Rectal smooth muscle tissue (tissue), 1 donor: Measurements from ENCODE around the gene CRYL1.

Experiments
- H3K27ac ChIP-seq: one replicate; pipeline ENCODE4 v1.7.0; 2013; ENCODE audit warnings: low read depth, low read length, inconsistent platforms
- H3K27me3 ChIP-seq: one replicate; pipeline ENCODE4 v1.7.0; 2013; ENCODE audit warnings: low read length; ENCODE audit not compliant: control insufficient read depth, insufficient read depth
- H3K36me3 ChIP-seq: one replicate; pipeline ENCODE4 v1.7.0; 2013; ENCODE audit warnings: low read length; ENCODE audit not compliant: control insufficient read depth, insufficient read depth
- H3K4me1 ChIP-seq: one replicate; pipeline ENCODE4 v1.7.0; 2013; ENCODE audit warnings: low read length; ENCODE audit not compliant: control insufficient read depth, insufficient read depth
- H3K4me3 ChIP-seq: one replicate; pipeline ENCODE4 v1.7.0; 2013; ENCODE audit warnings: low read length
- H3K9ac ChIP-seq: one replicate; pipeline ENCODE4 v1.7.0; 2013; ENCODE audit warnings: low read length

The CRYL1 gene

GRCh38 chr13:20360041-20360491, 165.6 kb downstream of the CRYL1 start:
- Histone ChIP-seq H3K9ac (no peak overlapping the region), H3K36me3 (no peaks in the 10 kb centered on the region), H3K4me1 (no peaks in the 10 kb centered on the region), H3K27me3 (no peaks in the 10 kb centered on the region), H3K27ac (no peak overlapping the region), H3K4me3 (no peak overlapping the region)

GRCh38 chr13:20359335-20359734, 166.3 kb downstream of the CRYL1 start:
- Histone ChIP-seq H3K9ac (no peak overlapping the region), H3K27me3 (no peaks in the 10 kb centered on the region), H3K4me3 (no peak overlapping the region), H3K4me1 (no peaks in the 10 kb centered on the region), H3K36me3 (no peaks in the 10 kb centered on the region), H3K27ac (no peak overlapping the region)

GRCh38 chr13:20358022-20358421, 167.6 kb downstream of the CRYL1 start:
- H3K9ac ChIP-seq, result no peak overlapping the region
- H3K27me3 ChIP-seq, result no peaks in the 10 kb centered on the region
- H3K4me1 ChIP-seq, result no peaks in the 10 kb centered on the region
- H3K36me3 ChIP-seq, result no peaks in the 10 kb centered on the region
- no peak overlapping the region for H3K4me3 ChIP-seq
- H3K27ac ChIP-seq, result no peak overlapping the region

- Histone ChIP-seq H3K27ac (no peak overlapping the region), H3K9ac (no peak overlapping the region), H3K36me3 (no peaks in the 10 kb centered on the region), H3K4me3 (no peak overlapping the region), H3K27me3 (no peaks in the 10 kb centered on the region), H3K4me1 (no peaks in the 10 kb centered on the region)
Observed at GRCh38 chr13:20356444-20356843, 169.2 kb downstream of the CRYL1 start.

- Histone ChIP-seq H3K9ac (no peak overlapping the region), H3K4me3 (no peak overlapping the region), H3K27ac (no peak overlapping the region), H3K36me3 (no peaks in the 10 kb centered on the region), H3K27me3 (no peaks in the 10 kb centered on the region), H3K4me1 (no peaks in the 10 kb centered on the region)
Observed at GRCh38 chr13:20354722-20355121, 170.9 kb downstream of the CRYL1 start.

- no peaks in the 10 kb centered on the region for H3K36me3 ChIP-seq
- no peak overlapping the region for H3K27ac ChIP-seq
- no peak overlapping the region for H3K4me3 ChIP-seq
- H3K9ac ChIP-seq, result no peak overlapping the region
- no peaks in the 10 kb centered on the region for H3K27me3 ChIP-seq
- H3K4me1 ChIP-seq, result no peaks in the 10 kb centered on the region
Observed at GRCh38 chr13:20353973-20354372, 171.7 kb downstream of the CRYL1 start.
